Left forelimb (tissue), 1 donor: ENCODE data around the gene CD177.
"Not testable (repeated sequence)": the region's sequence is repeated elsewhere in the genome, so short reads cannot be mapped to it uniquely, and the experiment has no call there.

Experiments used
- DNase-seq: peaks from one replicate; pipeline ENCODE4 v3.0.0-alpha.2; 2018; ENCODE audit warnings: low spot score

CD177 gene

GRCh38 chr19:43380771-43381386 is 27.4 kb downstream of the CD177 start:
- DNase-seq: no peak

- not testable (repeated sequence) for DNase-seq
Observed at GRCh38 chr19:43382586-43383216, 29.2 kb downstream of the CD177 start.

GRCh38 chr19:43383254-43383653 is 29.8 kb downstream of the CD177 start:
- DNase-seq: not testable (repeated sequence)

- DNase-seq: not testable (repeated sequence)
Observed at GRCh38 chr19:43383759-43384158, 30.3 kb downstream of the CD177 start.

- not testable (repeated sequence) for DNase-seq
Observed at GRCh38 chr19:43390903-43391551, 37.5 kb downstream of the CD177 start.

GRCh38 chr19:43391552-43391935 is 38.1 kb downstream of the CD177 start:
- not testable (repeated sequence) for DNase-seq

- not testable (repeated sequence) for DNase-seq
Observed at GRCh38 chr19:43393501-43393900, 40.0 kb downstream of the CD177 start.

GRCh38 chr19:43395561-43395960 is 42.1 kb downstream of the CD177 start:
- DNase-seq: no peak

- DNase-seq: no peak
Observed at GRCh38 chr19:43406297-43406696, 52.8 kb downstream of the CD177 start.

- DNase-seq: no peak
Observed at GRCh38 chr19:43407416-43408005, 54.0 kb downstream of the CD177 start.

GRCh38 chr19:43408043-43408442 is 54.6 kb downstream of the CD177 start:
- DNase-seq: no peak

GRCh38 chr19:43409415-43409814 is 55.9 kb downstream of the CD177 start:
- DNase-seq: no peak

- no peak for DNase-seq
Observed at GRCh38 chr19:43412441-43412840, 59.0 kb downstream of the CD177 start.
